SJCRH30 (cell line): ENCODE measurements around the gene OR8A1. TPM values are rescaled to one million over a fixed set of nuclear protein-coding genes. Genes with fewer than 3 reads are reported as not detected.

Experiments
- DNase-seq, 2 experiments: peaks; one replicate each; pipeline ENCODE4 v3.0.0-alpha.2; 2015 to 2020
- H3K27ac ChIP-seq: fragments of 250-450 bp; sonication (Bioruptor Pico); 2 replicates; pipeline ENCODE4 v1.5.1; 2020; ENCODE audit warnings: mild to moderate bottlenecking, moderate library complexity
- H3K27me3 ChIP-seq: fragments of 250-450 bp; sonication (Bioruptor Pico); 2 replicates; pipeline ENCODE4 v1.5.1; 2020; ENCODE audit warnings: mild to moderate bottlenecking, moderate library complexity
- H3K36me3 ChIP-seq: fragments of 250-450 bp; sonication (Bioruptor Pico); 2 replicates; pipeline ENCODE4 v1.5.1; 2020; ENCODE audit warnings: mild to moderate bottlenecking, moderate library complexity
- H3K4me1 ChIP-seq: fragments of 250-450 bp; sonication (Bioruptor Pico); 2 replicates; pipeline ENCODE4 v1.5.1; 2020; ENCODE audit warnings: mild to moderate bottlenecking, moderate library complexity
- H3K4me3 ChIP-seq: fragments of 250-450 bp; sonication (Bioruptor Pico); 2 replicates; pipeline ENCODE4 v1.5.1; 2020; ENCODE audit warnings: mild to moderate bottlenecking, moderate library complexity
- H3K9me3 ChIP-seq: fragments of 250-450 bp; sonication (Bioruptor Pico); replicated peaks from 2 replicates; pipeline ENCODE4 v1.5.1; 2020; ENCODE audit warnings: mild to moderate bottlenecking, moderate library complexity
- total RNA-seq: library from RNA; depleted of rRNA; stranded (reverse); fragments of >200 nt; shearing (Covaris generic); gene quantifications from 2 replicates; pipeline ENCODE4 v1.2.3, GENCODE V29; 2014; rRNA removed

The OR8A1 gene
- total RNA-seq = not detected in 2 replicates

GRCh38 chr11:124569697-124570096 is at the start of gene OR8A1:
Gene OR8A1, plus strand, starts transcription at chr11:124569997. Its CDS starts 123 bp downstream, at chr11:124570120.
- Histone ChIP-seq H3K4me3 (no peak within 1 kb of the TSS), H3K4me1 (no peaks in the 10 kb centered on the region), H3K27me3 (no peaks in the 10 kb centered on the region), H3K27ac (no peak within 1 kb of the TSS), H3K36me3 (no peaks in the 10 kb centered on the region), H3K9me3 (no peaks in the 10 kb centered on the region)
- DNase-seq = no peak

DNA sequence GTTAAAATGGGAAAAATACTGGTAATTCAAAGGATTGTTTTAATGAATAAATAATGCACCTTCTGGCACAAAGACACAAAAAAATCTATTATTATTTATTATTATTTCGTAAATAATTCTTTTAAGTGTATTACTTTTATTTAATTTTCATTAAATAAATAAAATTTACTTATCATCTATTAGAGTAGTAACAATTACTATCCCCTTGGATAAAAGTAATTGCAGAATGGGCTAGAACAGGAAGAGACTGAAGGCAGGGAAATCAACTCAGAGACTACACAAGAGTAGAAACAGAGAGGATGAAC is 49.3 kb upstream of the OR8A1 start:
- Histone ChIP-seq H3K9me3 (no peaks in the 10 kb centered on the region), H3K4me1 (no peaks in the 10 kb centered on the region), H3K27me3 (no peaks in the 10 kb centered on the region), H3K27ac (no peak overlapping the region), H3K36me3 (no peaks in the 10 kb centered on the region), H3K4me3 (no peak overlapping the region)
- no peak for DNase-seq

GRCh38 chr11:124533626-124534025 is 36.2 kb upstream of the OR8A1 start:
- Histone ChIP-seq H3K27me3 (no peaks in the 10 kb centered on the region), H3K4me3 (no peak overlapping the region), H3K4me1 (no peaks in the 10 kb centered on the region; the same call in 1 of the 2 replicates), H3K36me3 (no peaks in the 10 kb centered on the region), H3K27ac (no peak overlapping the region), H3K9me3 (no peaks in the 10 kb centered on the region)
- DNase-seq = no peak

DNA sequence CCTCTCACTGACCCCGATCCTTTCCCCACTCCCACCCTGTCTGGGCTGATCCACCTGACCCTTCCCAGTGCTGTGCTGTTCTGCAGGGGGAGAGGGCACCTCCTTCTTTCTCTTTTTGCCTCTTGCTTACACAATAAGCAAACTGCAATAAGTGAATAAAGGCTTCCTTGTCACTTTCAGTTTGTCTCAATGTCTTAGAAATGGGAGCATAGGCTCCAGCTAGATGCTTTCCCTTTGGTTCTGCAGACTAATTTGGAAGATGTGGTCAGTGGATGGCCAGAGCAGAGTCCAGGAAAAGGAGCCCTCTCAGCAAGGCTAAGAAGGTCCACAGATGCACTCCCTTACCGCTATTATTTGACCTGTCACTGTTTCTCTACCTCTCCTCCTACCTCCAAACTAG is 35.7 kb upstream of the OR8A1 start:
- no peaks in the 10 kb centered on the region for H3K36me3 ChIP-seq
- no peak overlapping the region for H3K4me3 ChIP-seq
- DNase-seq = no peak
- H3K9me3 ChIP-seq = no peaks in the 10 kb centered on the region
- no peak overlapping the region for H3K27ac ChIP-seq
- H3K4me1 ChIP-seq = no peaks in the 10 kb centered on the region; the same call in 1 of the 2 replicates
- no peaks in the 10 kb centered on the region for H3K27me3 ChIP-seq

GRCh38 chr11:124535552-124536232 is 34.1 kb upstream of the OR8A1 start:
- DNase-seq = no peak
- H3K27me3 ChIP-seq = no peaks in the 10 kb centered on the region
- no peaks in the 10 kb centered on the region for H3K9me3 ChIP-seq
- no peaks in the 10 kb centered on the region for H3K36me3 ChIP-seq
- no peak overlapping the region for H3K4me3 ChIP-seq
- no peaks in the 10 kb centered on the region; the same call in 1 of the 2 replicates for H3K4me1 ChIP-seq
- H3K27ac ChIP-seq = no peak overlapping the region

DNA sequence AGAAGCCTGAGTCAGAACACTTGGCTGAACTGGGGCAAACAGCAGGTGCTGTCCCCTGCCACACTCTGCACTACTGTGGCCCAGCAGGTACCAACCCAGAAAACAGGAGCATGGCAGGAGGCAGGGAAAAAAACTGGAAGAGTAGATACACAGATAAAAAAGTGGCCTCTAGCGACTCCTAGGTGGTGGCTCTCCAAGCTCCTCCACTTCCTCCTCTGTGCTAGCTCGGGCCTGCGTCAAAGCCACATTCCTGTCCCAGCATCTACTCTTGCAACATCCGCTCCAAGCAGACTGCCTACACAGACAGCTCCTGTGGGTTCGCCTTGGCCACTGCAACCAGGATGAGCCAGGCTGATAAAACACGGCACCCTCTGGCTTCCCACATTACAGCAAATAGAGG is 33.3 kb upstream of the OR8A1 start:
- DNase-seq = no peak

GRCh38 chr11:124538019-124538418 is 31.8 kb upstream of the OR8A1 start:
- H3K4me3 ChIP-seq = no peak overlapping the region
- no peaks in the 10 kb centered on the region for H3K9me3 ChIP-seq
- no peak overlapping the region for H3K27ac ChIP-seq
- peak; percentile 25 to 64 for DNase-seq
- no peaks in the 10 kb centered on the region for H3K36me3 ChIP-seq
- H3K27me3 ChIP-seq = no peaks in the 10 kb centered on the region
- H3K4me1 ChIP-seq = no peaks in the 10 kb centered on the region; the same call in 1 of the 2 replicates

More for the DNA sequence above, 33.3 kb upstream of the OR8A1 start:
- H3K9me3 ChIP-seq = no peaks in the 10 kb centered on the region
- H3K4me1 ChIP-seq = no peaks in the 10 kb centered on the region; the same call in 1 of the 2 replicates
- H3K27me3 ChIP-seq = no peaks in the 10 kb centered on the region
- no peak overlapping the region for H3K4me3 ChIP-seq
- no peaks in the 10 kb centered on the region for H3K36me3 ChIP-seq
- H3K27ac ChIP-seq = no peak overlapping the region

GRCh38 chr11:124541204-124541603 is 28.6 kb upstream of the OR8A1 start:
- Histone ChIP-seq H3K36me3 (no peaks in the 10 kb centered on the region), H3K27me3 (no peaks in the 10 kb centered on the region), H3K4me3 (no peak overlapping the region)

DNA sequence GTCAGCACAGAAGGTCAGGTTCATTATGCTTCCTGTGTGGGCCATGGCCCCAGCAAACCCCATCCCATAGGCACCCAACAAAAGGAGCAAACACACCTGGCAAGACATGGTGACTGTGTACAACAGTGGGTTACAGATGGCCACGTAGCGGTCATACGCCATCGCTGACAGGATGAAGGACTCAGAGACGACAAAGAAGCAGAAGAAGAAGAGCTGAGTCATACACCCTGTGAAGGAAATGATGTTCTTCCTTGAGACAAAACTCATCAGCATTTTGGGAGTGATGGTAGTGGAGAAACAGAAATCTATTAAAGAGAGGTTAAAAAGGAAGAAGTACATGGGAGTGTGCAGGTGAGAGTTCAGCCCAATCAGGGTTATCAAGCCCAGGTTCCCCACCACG is 26.7 kb upstream of the OR8A1 start:
- Histone ChIP-seq H3K9me3 (no peaks in the 10 kb centered on the region), H3K4me1 (no peaks in the 10 kb centered on the region; the same call in 1 of the 2 replicates), H3K36me3 (no peaks in the 10 kb centered on the region), H3K27me3 (no peaks in the 10 kb centered on the region), H3K27ac (no peak overlapping the region), H3K4me3 (no peak overlapping the region)
- DNase-seq = no peak

More at GRCh38 chr11:124541204-124541603, 28.6 kb upstream of the OR8A1 start:
- Histone ChIP-seq H3K4me1 (no peaks in the 10 kb centered on the region; the same call in 1 of the 2 replicates), H3K9me3 (no peaks in the 10 kb centered on the region), H3K27ac (no peak overlapping the region)
- no peak for DNase-seq

GRCh38 chr11:124543554-124543953 is 26.2 kb upstream of the OR8A1 start, which contains the start of gene OR8B12:
Gene OR8B12, minus strand, starts transcription at chr11:124543654. Its CDS starts 0 bp downstream, at chr11:124543654.
- H3K9me3 ChIP-seq = no peaks in the 10 kb centered on the region

GRCh38 chr11:124551189-124551588 is 18.6 kb upstream of the OR8A1 start:
- Histone ChIP-seq H3K27me3 (no peaks in the 10 kb centered on the region), H3K4me3 (no peak overlapping the region), H3K4me1 (no peaks in the 10 kb centered on the region), H3K36me3 (no peaks in the 10 kb centered on the region), H3K9me3 (no peaks in the 10 kb centered on the region), H3K27ac (no peak overlapping the region)
- DNase-seq = no peak

More at GRCh38 chr11:124543554-124543953, 26.2 kb upstream of the OR8A1 start, which contains the start of gene OR8B12:
- no peak for DNase-seq
- H3K4me3 ChIP-seq = no peak within 1 kb of the TSS
- no peaks in the 10 kb centered on the region for H3K36me3 ChIP-seq
- H3K4me1 ChIP-seq = no peaks in the 10 kb centered on the region
- H3K27me3 ChIP-seq = no peaks in the 10 kb centered on the region
- no peak within 1 kb of the TSS for H3K27ac ChIP-seq

GRCh38 chr11:124551987-124552386 is 17.8 kb upstream of the OR8A1 start:
- Histone ChIP-seq H3K4me1 (no peaks in the 10 kb centered on the region), H3K9me3 (no peaks in the 10 kb centered on the region), H3K4me3 (no peak overlapping the region), H3K36me3 (no peaks in the 10 kb centered on the region), H3K27me3 (no peaks in the 10 kb centered on the region), H3K27ac (no peak overlapping the region)
- DNase-seq = no peak

DNA sequence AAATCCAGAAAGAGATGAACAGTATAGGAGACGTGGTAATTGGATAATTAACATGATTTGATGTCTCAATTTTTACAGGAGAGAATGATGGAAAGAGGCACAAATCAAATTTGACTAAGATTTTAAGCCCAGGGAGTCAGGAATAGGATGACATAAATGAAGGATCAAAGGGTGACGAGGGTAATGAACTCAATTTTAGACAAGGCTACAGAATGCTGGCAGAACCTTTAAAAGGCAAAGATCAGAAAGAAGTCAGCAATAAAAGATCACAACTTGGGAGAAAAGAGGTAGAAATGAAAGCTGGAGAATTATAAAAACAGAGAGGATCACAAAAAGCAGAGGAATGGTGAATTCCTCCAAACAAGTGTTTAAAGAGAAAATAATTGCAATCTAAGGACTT is 13.0 kb upstream of the OR8A1 start:
- Histone ChIP-seq H3K4me3 (no peak overlapping the region), H3K4me1 (no peaks in the 10 kb centered on the region), H3K9me3 (no peaks in the 10 kb centered on the region), H3K27ac (no peak overlapping the region), H3K36me3 (no peaks in the 10 kb centered on the region), H3K27me3 (no peaks in the 10 kb centered on the region)
- DNase-seq = no peak

- Histone ChIP-seq H3K27ac (no peak overlapping the region), H3K4me3 (no peak overlapping the region), H3K36me3 (no peaks in the 10 kb centered on the region), H3K4me1 (no peaks in the 10 kb centered on the region), H3K27me3 (no peaks in the 10 kb centered on the region), H3K9me3 (no peaks in the 10 kb centered on the region)
- no peak for DNase-seq
Measured at GRCh38 chr11:124570160-124570559, 363 bp downstream of the OR8A1 start.

DNA sequence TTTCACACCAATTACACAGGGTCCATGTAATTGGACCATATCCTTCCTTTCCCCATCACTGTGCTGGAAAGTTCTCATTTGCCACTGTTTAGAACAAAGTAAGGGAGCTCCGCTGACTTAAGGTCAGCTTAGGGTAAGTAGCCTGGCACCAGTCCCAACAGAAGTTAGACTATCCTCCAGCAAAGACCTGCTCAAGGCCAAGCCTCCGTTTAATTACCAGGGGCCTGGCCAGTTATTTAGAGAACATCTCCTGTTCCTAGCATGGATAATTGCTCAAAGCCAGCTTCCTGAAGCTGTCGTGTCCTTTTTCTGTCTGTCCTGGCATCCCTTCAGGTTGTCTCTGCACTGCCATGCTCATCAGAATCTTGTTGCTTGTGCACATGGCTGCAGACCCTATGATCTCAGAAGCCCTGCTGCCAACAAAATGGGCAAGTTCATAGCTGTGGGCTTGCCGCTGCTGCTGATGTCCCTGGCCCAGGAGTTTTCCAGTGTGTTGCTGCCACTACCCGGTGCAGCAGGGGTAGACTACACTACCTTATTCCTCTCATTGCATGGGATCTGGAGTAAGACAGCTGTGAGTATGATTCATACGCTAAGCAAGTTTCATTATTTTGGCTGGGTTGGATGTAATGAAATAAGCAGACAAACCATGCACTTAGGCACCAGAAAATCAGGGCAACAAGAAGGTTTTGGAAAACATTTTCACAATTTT is 8.1 kb downstream of the OR8A1 start:
- H3K27ac ChIP-seq = peak overlapping the region; percentile 75
- peak; percentile 59 to 78 for DNase-seq

More for the DNA sequence above, 8.1 kb downstream of the OR8A1 start:
- H3K9me3 ChIP-seq = no peaks in the 10 kb centered on the region
- H3K27me3 ChIP-seq = no peaks in the 10 kb centered on the region
- no peaks in the 10 kb centered on the region for H3K36me3 ChIP-seq
- H3K4me1 ChIP-seq = peaks cover 6% of the 10 kb centered on the region
- H3K4me3 ChIP-seq = peak overlapping the region; percentile 9; the same call in 1 of the 2 replicates
